DND-41 (cell line): ENCODE data around the gene SUPT3H.

ENCODE experiments used
- CTCF ChIP-seq: IDR thresholded peaks from 2 replicates; pipeline ENCODE4 v1.5.1; 2012; ENCODE audit warnings: borderline replicate concordance, low read length, moderate library complexity, mild to moderate bottlenecking; ENCODE audit not compliant: poor library complexity, severe bottlenecking; ENCODE audit errors: extremely low read depth
- EZH2 ChIP-seq: IDR thresholded peaks from 3 replicates; pipeline ENCODE4 v1.6.1; 2012; ENCODE audit warnings: borderline replicate concordance, low read depth, mild to moderate bottlenecking, moderate library complexity, low read length, inconsistent platforms; ENCODE audit not compliant: severe bottlenecking

GRCh38 chr6:44974511-44974910, 403.2 kb downstream of the SUPT3H start:
- no peak for TF ChIP-seq CTCF
- no peak for TF ChIP-seq EZH2
